Measurements from ENCODE around the gene MAP3K5.
"Not testable (repeated sequence)": the region's sequence is repeated elsewhere in the genome, so short reads cannot be mapped to it uniquely, and the experiment has no call there.

The MAP3K5 gene

DNA sequence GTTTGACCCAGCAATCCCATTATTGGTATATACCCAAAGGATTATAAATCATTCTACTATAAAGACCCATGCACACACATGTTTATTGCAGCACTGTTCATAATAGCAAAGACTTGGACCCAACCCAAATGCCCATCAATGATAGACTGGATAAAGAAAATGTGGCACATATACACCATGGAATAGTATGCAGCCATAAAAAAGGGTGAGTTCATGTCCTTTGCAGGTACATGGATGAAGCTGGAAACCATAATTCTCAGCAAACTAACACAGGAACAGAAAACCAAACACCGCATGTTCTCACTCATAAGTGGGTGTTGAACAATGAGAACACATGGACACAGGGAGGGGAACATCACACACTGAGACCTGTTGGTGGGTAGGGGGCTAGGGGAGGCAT is 104.4 kb downstream of the MAP3K5 start:
- H3K27ac ChIP-seq (ENCODE audit: low read length) = not testable (repeated sequence)

DNA sequence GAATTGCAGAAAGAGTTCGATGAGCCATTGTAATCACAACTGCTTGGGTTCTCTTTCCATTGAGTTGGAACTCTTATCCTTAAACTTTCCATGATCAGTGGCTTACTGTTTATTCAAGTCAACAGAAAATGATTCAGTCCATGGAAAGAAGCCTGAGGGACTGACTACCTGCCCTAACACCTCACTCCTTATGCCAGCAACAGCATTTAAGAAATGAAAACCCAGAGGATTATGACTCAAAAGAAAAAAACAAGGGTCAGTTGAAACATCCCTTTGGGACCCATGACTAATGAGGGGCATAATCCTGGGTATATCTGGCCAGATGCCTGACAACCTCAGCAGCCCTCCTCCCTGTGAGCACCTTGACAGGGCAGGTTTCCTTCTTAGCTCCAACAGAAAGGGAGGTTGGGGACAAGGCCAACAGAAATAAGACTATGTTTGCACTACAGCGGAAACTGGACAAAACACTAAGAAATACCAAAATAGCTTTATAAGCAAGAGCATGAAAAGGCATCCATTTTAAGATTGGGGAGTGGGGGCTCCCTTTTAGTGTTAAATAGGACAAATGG is 106.7 kb downstream of the MAP3K5 start:
- H3K4me1 ChIP-seq (ENCODE audit: control insufficient read depth in 1 of 2, insufficient read depth in 2 of 2, low read length in 2 of 2) = no peaks in the 10 kb centered on the region
- no peak overlapping the region for H3K4me3 ChIP-seq (ENCODE audit: low read depth in 1 of 2, low read length in 2 of 2)
- no peaks in the 10 kb centered on the region for H3K36me3 ChIP-seq (ENCODE audit: control insufficient read depth in 1 of 2, insufficient read depth in 2 of 2, low read length in 2 of 2)
- H3K9me3 ChIP-seq (ENCODE audit: control insufficient read depth in 1 of 2, low read length in 2 of 2) = peaks cover 0 to 2% of the 10 kb centered on the region in 2 donors
- H3K27ac ChIP-seq (ENCODE audit: low read length) = no peak overlapping the region
- no peaks in the 10 kb centered on the region for H3K27me3 ChIP-seq (ENCODE audit: low read depth, low read length)

More for the DNA sequence above, 104.4 kb downstream of the MAP3K5 start:
- not testable (repeated sequence) for H3K4me1 ChIP-seq (ENCODE audit: control insufficient read depth in 1 of 2, insufficient read depth in 2 of 2, low read length in 2 of 2); H3K4me3 ChIP-seq (ENCODE audit: low read depth in 1 of 2, low read length in 2 of 2); H3K9me3 ChIP-seq (ENCODE audit: control insufficient read depth in 1 of 2, low read length in 2 of 2); H3K27me3 ChIP-seq (ENCODE audit: low read depth, low read length); H3K36me3 ChIP-seq (ENCODE audit: control insufficient read depth in 1 of 2, insufficient read depth in 2 of 2, low read length in 2 of 2)

DNA sequence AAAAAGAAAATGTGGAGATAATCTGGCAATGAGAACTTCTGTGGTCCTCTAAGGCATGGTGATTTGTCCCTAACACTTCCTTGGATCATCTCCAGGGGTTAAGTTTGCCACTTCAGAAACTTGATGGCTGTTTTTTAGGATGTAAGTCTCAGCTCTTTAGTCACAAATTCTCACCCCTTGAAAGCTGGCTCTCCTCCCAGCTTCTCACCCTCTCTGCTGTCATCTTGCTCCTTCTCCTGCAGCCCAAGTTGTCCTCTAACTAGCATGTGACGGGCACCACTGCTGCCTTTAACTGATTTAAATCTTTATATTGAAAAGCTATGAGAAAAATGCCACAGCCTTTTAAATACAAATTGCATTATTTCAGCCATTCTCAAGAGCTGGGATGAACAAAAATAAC is 107.8 kb downstream of the MAP3K5 start:
- H3K27ac ChIP-seq (ENCODE audit: low read length) = no peak overlapping the region
- H3K27me3 ChIP-seq (ENCODE audit: low read depth, low read length) = no peaks in the 10 kb centered on the region
- no peaks in the 10 kb centered on the region for H3K4me1 ChIP-seq (ENCODE audit: control insufficient read depth in 1 of 2, insufficient read depth in 2 of 2, low read length in 2 of 2)
- H3K4me3 ChIP-seq (ENCODE audit: low read depth in 1 of 2, low read length in 2 of 2) = no peak overlapping the region
- no peaks in the 10 kb centered on the region for H3K36me3 ChIP-seq (ENCODE audit: control insufficient read depth in 1 of 2, insufficient read depth in 2 of 2, low read length in 2 of 2)
- peaks cover 0 to 2% of the 10 kb centered on the region in 2 donors for H3K9me3 ChIP-seq (ENCODE audit: control insufficient read depth in 1 of 2, low read length in 2 of 2)

DNA sequence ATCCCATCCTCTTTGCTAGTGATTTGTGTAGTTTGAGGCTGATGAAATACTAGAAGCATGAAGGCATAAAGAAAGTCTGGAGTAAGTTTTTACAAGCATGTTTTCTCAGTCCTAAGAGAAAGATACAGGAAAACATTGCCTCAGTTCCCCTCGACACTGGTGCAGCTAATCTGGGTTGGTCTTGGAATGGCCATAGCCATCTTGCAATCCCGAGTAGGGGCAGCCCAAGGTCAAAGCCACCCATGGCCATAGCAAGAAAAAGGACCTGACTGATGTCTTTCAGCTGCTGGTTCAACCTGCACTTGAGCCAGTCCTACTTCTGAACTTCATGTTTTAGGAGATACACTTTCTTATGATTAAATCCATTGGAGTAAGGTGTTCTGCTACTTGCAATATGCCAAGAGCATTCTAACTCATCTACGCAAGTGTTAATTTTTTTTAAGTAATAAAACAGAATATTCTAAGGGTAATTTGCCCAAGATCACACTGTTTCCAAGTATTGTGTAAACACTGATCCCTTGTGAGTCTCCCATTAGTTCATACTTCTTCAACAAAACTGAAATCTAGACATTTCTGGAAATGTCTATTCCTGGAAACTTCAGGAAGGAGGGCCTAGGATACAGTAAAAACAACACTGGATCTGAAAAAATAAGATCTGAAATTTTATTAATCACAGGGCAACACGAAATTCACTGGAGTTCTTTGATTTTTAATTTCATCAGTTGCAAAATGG is 108.9 kb downstream of the MAP3K5 start:
- H3K36me3 ChIP-seq (ENCODE audit: control insufficient read depth in 1 of 2, insufficient read depth in 2 of 2, low read length in 2 of 2) = no peaks in the 10 kb centered on the region
- no peak overlapping the region for H3K27ac ChIP-seq (ENCODE audit: low read length)
- peaks cover 0 to 2% of the 10 kb centered on the region in 2 donors for H3K9me3 ChIP-seq (ENCODE audit: control insufficient read depth in 1 of 2, low read length in 2 of 2)
- H3K27me3 ChIP-seq (ENCODE audit: low read depth, low read length) = no peaks in the 10 kb centered on the region
- no peaks in the 10 kb centered on the region for H3K4me1 ChIP-seq (ENCODE audit: control insufficient read depth in 1 of 2, insufficient read depth in 2 of 2, low read length in 2 of 2)
- H3K4me3 ChIP-seq (ENCODE audit: low read depth in 1 of 2, low read length in 2 of 2) = no peak overlapping the region

DNA sequence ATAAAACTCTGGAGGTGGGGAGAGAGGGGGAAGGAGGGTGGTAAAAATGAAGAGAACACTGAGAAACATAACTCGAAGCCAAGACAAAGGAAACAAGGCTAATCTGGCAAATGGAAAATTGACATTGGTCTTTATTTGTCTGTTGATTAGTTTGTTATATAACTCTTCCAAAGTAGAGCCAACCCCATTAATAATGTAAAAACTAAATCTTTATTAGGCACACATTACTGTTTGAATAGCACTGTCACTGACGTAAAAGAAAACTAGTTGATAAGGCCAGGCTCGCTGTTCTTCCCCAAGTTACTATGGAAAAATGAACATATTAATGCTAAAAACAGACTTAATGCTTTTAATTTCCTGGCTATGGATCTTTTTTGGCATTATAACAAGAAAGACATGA is 110.0 kb downstream of the MAP3K5 start:
- Histone ChIP-seq H3K9me3 (ENCODE audit: control insufficient read depth in 1 of 2, low read length in 2 of 2) (no peaks in the 10 kb centered on the region), H3K27ac (ENCODE audit: low read length) (no peak overlapping the region), H3K4me1 (ENCODE audit: control insufficient read depth in 1 of 2, insufficient read depth in 2 of 2, low read length in 2 of 2) (no peaks in the 10 kb centered on the region), H3K36me3 (ENCODE audit: control insufficient read depth in 1 of 2, insufficient read depth in 2 of 2, low read length in 2 of 2) (no peaks in the 10 kb centered on the region), H3K27me3 (ENCODE audit: low read depth, low read length) (no peaks in the 10 kb centered on the region), H3K4me3 (ENCODE audit: low read depth in 1 of 2, low read length in 2 of 2) (no peak overlapping the region)

DNA sequence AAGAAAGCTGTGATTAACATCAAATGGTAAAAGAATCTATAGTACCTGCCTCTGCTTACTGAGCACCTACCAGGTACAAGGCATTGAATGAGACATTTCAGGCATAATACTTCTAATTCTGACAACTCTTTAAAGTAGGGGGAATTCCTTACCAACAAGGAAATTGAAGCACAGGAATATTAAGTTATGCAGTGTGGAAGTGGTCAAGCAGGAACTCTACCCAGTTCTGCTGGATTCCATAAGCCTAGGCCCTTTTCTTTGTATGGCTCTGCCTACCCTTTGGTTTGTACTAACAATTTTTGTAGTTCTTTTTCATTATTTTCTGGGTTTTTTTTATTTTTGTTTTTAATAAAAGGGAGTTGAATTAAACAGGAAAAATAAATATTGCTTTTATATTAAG is 114.5 kb downstream of the MAP3K5 start:
- Histone ChIP-seq H3K4me1 (ENCODE audit: control insufficient read depth in 1 of 2, insufficient read depth in 2 of 2, low read length in 2 of 2) (no peaks in the 10 kb centered on the region), H3K27ac (ENCODE audit: low read length) (no peak overlapping the region), H3K4me3 (ENCODE audit: low read depth in 1 of 2, low read length in 2 of 2) (no peak overlapping the region), H3K9me3 (ENCODE audit: control insufficient read depth in 1 of 2, low read length in 2 of 2) (no peaks in the 10 kb centered on the region), H3K27me3 (ENCODE audit: low read depth, low read length) (no peaks in the 10 kb centered on the region), H3K36me3 (ENCODE audit: control insufficient read depth in 1 of 2, insufficient read depth in 2 of 2, low read length in 2 of 2) (no peaks in the 10 kb centered on the region)

DNA sequence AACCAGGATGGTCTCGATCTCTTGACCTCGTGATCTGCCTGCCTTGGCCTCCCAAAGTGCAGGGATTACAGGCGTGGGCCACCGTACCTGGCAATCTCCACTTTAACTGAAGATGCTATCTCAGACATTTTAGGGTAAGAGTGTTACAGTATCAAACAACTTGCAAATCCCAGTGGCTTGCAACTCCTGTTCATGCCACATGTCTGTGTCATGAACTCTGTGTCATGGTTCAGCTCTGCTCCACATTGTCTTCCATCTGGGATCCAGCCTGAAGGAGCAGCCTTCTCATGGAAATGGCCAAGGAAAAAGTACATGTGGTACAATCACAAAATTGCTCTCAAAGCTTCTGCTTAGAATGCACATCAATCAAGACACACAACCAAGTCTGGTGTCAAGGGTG is 114.9 kb downstream of the MAP3K5 start:
- Histone ChIP-seq H3K27ac (ENCODE audit: low read length) (no peak overlapping the region), H3K27me3 (ENCODE audit: low read depth, low read length) (no peaks in the 10 kb centered on the region), H3K9me3 (ENCODE audit: control insufficient read depth in 1 of 2, low read length in 2 of 2) (no peaks in the 10 kb centered on the region), H3K36me3 (ENCODE audit: control insufficient read depth in 1 of 2, insufficient read depth in 2 of 2, low read length in 2 of 2) (no peaks in the 10 kb centered on the region), H3K4me3 (ENCODE audit: low read depth in 1 of 2, low read length in 2 of 2) (no peak overlapping the region), H3K4me1 (ENCODE audit: control insufficient read depth in 1 of 2, insufficient read depth in 2 of 2, low read length in 2 of 2) (no peaks in the 10 kb centered on the region)

DNA sequence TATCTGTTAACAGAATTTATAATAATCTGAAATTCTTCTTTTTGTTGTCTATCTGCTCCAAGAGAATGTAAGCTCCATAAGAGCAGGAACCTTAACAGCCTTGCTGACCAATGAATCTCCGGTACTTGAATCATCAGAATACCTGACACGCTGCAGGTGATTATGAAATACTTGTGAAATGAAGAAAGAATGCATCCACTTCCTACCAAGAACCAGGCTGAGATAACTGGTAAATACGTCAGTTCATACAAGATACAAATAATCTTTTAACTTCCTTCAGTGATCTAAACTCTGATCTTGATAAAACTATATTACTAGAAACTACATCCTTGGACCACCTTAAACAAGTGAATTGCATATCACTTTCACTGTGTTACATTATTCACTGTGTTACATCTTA is 116.2 kb downstream of the MAP3K5 start:
- no peaks in the 10 kb centered on the region for H3K27me3 ChIP-seq (ENCODE audit: low read depth, low read length)
- no peaks in the 10 kb centered on the region for H3K9me3 ChIP-seq (ENCODE audit: control insufficient read depth in 1 of 2, low read length in 2 of 2)
- no peaks in the 10 kb centered on the region for H3K4me1 ChIP-seq (ENCODE audit: control insufficient read depth in 1 of 2, insufficient read depth in 2 of 2, low read length in 2 of 2)
- no peak overlapping the region for H3K27ac ChIP-seq (ENCODE audit: low read length)
- no peaks in the 10 kb centered on the region for H3K36me3 ChIP-seq (ENCODE audit: control insufficient read depth in 1 of 2, insufficient read depth in 2 of 2, low read length in 2 of 2)
- no peak overlapping the region for H3K4me3 ChIP-seq (ENCODE audit: low read depth in 1 of 2, low read length in 2 of 2)

DNA sequence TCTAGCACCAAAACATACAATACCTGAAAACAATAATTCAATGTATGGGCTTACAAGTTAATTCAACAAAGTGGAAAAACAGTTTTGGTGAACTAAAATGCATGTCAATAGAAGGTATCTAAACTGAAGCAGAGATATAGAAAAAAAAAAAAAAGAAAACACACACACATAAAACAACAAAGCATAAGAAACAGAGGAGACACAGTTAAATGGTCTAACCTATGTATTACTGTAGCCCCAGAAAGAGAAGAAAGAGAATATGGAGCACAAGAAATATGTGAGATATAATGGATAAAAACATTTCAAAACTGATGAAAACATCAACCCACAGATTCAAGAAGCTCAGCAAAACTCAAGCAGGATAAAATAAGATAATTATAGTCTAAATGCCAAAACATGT is 118.7 kb downstream of the MAP3K5 start:
- no peaks in the 10 kb centered on the region for H3K36me3 ChIP-seq (ENCODE audit: control insufficient read depth in 1 of 2, insufficient read depth in 2 of 2, low read length in 2 of 2)
- no peak overlapping the region for H3K27ac ChIP-seq (ENCODE audit: low read length)
- no peaks in the 10 kb centered on the region for H3K9me3 ChIP-seq (ENCODE audit: control insufficient read depth in 1 of 2, low read length in 2 of 2)
- no peaks in the 10 kb centered on the region for H3K27me3 ChIP-seq (ENCODE audit: low read depth, low read length)
- H3K4me3 ChIP-seq (ENCODE audit: low read depth in 1 of 2, low read length in 2 of 2) = no peak overlapping the region
- H3K4me1 ChIP-seq (ENCODE audit: control insufficient read depth in 1 of 2, insufficient read depth in 2 of 2, low read length in 2 of 2) = no peaks in the 10 kb centered on the region

DNA sequence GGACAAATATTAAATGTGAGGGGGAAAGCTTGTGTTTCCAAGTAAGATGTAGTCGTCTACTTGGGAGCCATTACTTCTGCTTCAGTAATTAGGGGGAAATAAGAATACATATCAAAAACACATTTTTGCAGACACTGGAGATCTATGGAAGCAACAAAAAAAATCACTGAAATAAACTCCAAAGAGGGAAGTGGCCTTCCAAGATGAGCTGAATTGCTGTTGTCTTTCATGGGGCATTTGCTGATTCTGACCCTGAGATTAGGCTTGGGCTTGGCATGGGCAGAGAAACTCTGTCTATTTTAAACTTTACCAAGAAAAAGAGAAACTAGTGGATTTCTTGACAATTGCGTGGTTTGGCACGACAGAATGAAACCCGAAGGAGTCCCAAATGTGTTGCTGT is 120.1 kb downstream of the MAP3K5 start:
- Histone ChIP-seq H3K4me3 (ENCODE audit: low read depth in 1 of 2, low read length in 2 of 2) (no peak overlapping the region), H3K27me3 (ENCODE audit: low read depth, low read length) (no peaks in the 10 kb centered on the region), H3K36me3 (ENCODE audit: control insufficient read depth in 1 of 2, insufficient read depth in 2 of 2, low read length in 2 of 2) (no peaks in the 10 kb centered on the region), H3K4me1 (ENCODE audit: control insufficient read depth in 1 of 2, insufficient read depth in 2 of 2, low read length in 2 of 2) (no peaks in the 10 kb centered on the region), H3K27ac (ENCODE audit: low read length) (no peak overlapping the region), H3K9me3 (ENCODE audit: control insufficient read depth in 1 of 2, low read length in 2 of 2) (no peaks in the 10 kb centered on the region)

DNA sequence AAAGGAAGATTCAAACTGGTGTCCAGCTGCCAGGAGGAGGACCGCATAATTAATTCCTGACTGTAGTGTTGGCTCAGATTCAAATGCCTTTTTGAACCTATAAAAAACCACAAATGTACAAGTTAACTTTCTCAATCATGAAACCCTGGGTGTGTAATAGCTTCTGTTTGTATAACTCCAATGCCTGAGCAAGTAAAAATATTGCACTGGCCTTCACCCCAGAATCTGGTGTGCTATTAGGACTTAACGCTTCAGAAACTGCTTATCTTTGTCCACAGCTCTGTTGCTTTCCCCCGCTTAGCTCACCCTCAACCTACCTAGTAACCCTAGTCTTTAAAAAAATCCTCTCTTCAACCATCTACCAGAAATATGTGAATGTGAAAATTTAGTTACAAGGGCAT is 123.0 kb downstream of the MAP3K5 start:
- Histone ChIP-seq H3K27me3 (ENCODE audit: low read depth, low read length) (no peaks in the 10 kb centered on the region), H3K4me1 (ENCODE audit: control insufficient read depth in 1 of 2, insufficient read depth in 2 of 2, low read length in 2 of 2) (no peaks in the 10 kb centered on the region), H3K27ac (ENCODE audit: low read length) (no peak overlapping the region), H3K36me3 (ENCODE audit: control insufficient read depth in 1 of 2, insufficient read depth in 2 of 2, low read length in 2 of 2) (no peaks in the 10 kb centered on the region), H3K9me3 (ENCODE audit: control insufficient read depth in 1 of 2, low read length in 2 of 2) (no peaks in the 10 kb centered on the region), H3K4me3 (ENCODE audit: low read depth in 1 of 2, low read length in 2 of 2) (no peak overlapping the region)

DNA sequence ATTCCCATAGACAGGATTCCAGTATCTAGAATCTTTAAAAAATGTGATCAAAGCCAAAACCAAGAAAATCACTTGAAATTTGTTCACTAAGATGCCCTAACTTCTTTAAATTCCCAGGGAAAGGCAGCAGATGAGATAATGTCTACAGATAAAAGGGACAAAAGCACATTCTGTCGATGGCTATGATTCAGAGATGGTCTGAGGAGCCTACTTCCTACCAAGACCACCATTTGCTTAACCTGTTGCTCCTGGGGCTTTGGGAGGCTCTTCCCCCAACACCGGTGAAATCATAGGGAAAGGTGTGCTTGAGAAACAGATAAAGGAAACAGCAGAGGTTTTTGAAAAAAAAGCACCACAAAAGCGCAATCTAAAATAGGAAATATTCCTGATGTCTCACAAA is 123.7 kb downstream of the MAP3K5 start:
- Histone ChIP-seq H3K36me3 (ENCODE audit: control insufficient read depth in 1 of 2, insufficient read depth in 2 of 2, low read length in 2 of 2) (no peaks in the 10 kb centered on the region), H3K27me3 (ENCODE audit: low read depth, low read length) (no peaks in the 10 kb centered on the region), H3K4me3 (ENCODE audit: low read depth in 1 of 2, low read length in 2 of 2) (no peak overlapping the region), H3K27ac (ENCODE audit: low read length) (no peak overlapping the region), H3K4me1 (ENCODE audit: control insufficient read depth in 1 of 2, insufficient read depth in 2 of 2, low read length in 2 of 2) (no peaks in the 10 kb centered on the region), H3K9me3 (ENCODE audit: control insufficient read depth in 1 of 2, low read length in 2 of 2) (no peaks in the 10 kb centered on the region)

All from muscle layer of duodenum (tissue), 2 donors.